Large intestine (tissue), 3 donors: ENCODE results near the gene STX1B. TPM values are rescaled to one million over a fixed set of nuclear protein-coding genes. Genes with fewer than 3 reads are reported as not detected.
"Not testable (repeated sequence)": the region's sequence is repeated elsewhere in the genome, so short reads cannot be mapped to it uniquely, and the experiment has no call there.

ENCODE experiments used
- DNase-seq, 2 donors: peaks; one replicate each; pipeline versions ENCODE4 v3.0.0 to v3.0.0-alpha.2; 2013
- H3K27ac ChIP-seq: one replicate; pipeline ENCODE4 v1.5.1; 2013; ENCODE audit warnings: low read length
- H3K27me3 ChIP-seq: 2 replicates; pipeline ENCODE4 v1.6.1; 2013; ENCODE audit warnings: low read length; ENCODE audit not compliant: control insufficient read depth, insufficient read depth
- H3K36me3 ChIP-seq: 2 replicates; pipeline ENCODE4 v1.6.1; 2013; ENCODE audit warnings: low read length; ENCODE audit not compliant: control insufficient read depth, insufficient read depth
- H3K4me1 ChIP-seq: one replicate; pipeline ENCODE4 v1.6.1; 2013; ENCODE audit warnings: low read length; ENCODE audit not compliant: control insufficient read depth, insufficient read depth
- H3K4me3 ChIP-seq: one replicate; pipeline ENCODE4 v1.5.1; 2013; ENCODE audit warnings: low read length
- H3K9me3 ChIP-seq: one replicate; pipeline ENCODE4 v1.6.1; 2013; ENCODE audit warnings: mild to moderate bottlenecking, low read depth, low read length, moderate library complexity; ENCODE audit not compliant: control insufficient read depth
- WGBS: methylation state at CpG from one replicate; pipeline ENCODE4 v1.1.5; 2013; ENCODE audit warnings: low lambda C conversion rate; ENCODE audit not compliant: insufficient coverage; 5-methylcytosine and 5-hydroxymethylcytosine counted together
- polyA plus RNA-seq: library from polyadenylated mRNA; unstranded; fragments of 120-200 nt; gene quantifications from one replicate; pipeline ENCODE4 v1.2.1, GENCODE V29; 2013

The STX1B gene
- polyA plus RNA-seq, 1 donor = 1.9 TPM

DNA sequence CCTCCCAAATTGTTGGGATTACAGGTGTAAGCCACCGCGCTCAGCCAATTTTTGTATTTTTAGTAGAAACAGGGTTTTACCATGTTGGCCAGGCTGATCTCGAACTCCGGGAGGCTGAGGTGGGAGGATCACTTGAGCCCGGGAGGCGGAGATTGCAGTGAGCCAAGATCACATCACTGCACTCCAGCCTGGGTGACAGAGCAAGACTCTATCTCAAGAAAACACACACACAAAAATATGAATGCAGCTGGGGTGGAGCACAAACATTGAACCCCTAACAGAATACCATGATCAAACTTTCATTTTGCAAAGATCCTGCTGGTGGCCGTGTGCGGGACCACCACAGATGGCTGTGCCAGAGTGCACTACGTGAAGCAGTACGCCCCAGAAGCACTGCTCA is 7.3 kb upstream of the STX1B start:
- not testable (repeated sequence) for H3K27me3 ChIP-seq, H3K36me3 ChIP-seq, H3K4me3 ChIP-seq, H3K4me1 ChIP-seq, DNase-seq, H3K27ac ChIP-seq, H3K9me3 ChIP-seq
- no CpG with 5 or more reads among the region's 10 CpGs for WGBS

DNA sequence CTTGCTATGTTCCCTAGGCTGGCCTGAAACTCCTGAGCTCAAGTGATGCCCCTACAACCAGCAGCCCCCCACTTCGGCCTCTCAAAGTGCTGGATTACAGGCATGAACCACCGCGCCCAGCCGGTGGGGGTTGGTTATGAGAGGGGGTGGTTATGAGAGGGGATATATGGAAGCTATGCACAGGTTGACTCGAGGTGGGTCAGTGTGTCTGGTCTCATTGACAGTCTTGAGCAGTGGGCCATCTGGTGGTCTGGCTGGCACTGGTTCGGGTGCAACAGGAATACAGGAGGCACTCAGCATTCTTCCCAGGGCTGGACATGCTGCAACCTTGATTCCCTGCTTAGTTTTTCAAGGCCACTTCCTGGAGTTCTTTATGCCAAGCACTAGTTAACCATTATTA is 5.6 kb upstream of the STX1B start:
- Histone ChIP-seq H3K27ac (no peak overlapping the region), H3K36me3 (no peaks in the 10 kb centered on the region), H3K9me3 (no peaks in the 10 kb centered on the region), H3K27me3 (peaks cover 15% of the 10 kb centered on the region), H3K4me1 (peaks cover 5% of the 10 kb centered on the region), H3K4me3 (no peak overlapping the region)
- no CpG with 5 or more reads among the region's 6 CpGs for WGBS
- DNase-seq = peak in 1 of 2 donors; percentile 25

DNA sequence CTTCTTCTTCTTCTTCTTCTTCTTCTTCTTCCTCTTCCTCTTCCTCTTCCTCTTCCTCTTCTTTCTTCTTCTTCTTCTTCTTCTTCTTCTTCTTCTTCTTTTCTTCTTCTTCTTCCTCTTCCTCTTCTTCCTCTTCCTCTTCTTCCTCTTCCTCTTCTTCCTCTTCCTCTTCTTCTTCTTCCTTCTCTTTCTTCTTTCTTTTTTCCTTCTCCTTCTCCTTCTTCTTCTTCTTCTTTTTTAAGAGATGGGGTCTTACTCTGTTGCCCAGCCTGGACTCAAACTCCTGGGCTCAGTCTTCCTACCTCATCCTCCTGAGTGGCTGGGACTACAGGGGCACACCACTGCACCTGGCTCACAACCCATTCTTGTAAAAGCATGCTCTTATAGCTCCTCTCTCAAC is 2.9 kb upstream of the STX1B start:
- not testable (repeated sequence) for H3K4me3 ChIP-seq, H3K36me3 ChIP-seq, H3K4me1 ChIP-seq, H3K27ac ChIP-seq, H3K9me3 ChIP-seq, DNase-seq
- H3K27me3 ChIP-seq = peaks cover 35% of the 10 kb centered on the region

DNA sequence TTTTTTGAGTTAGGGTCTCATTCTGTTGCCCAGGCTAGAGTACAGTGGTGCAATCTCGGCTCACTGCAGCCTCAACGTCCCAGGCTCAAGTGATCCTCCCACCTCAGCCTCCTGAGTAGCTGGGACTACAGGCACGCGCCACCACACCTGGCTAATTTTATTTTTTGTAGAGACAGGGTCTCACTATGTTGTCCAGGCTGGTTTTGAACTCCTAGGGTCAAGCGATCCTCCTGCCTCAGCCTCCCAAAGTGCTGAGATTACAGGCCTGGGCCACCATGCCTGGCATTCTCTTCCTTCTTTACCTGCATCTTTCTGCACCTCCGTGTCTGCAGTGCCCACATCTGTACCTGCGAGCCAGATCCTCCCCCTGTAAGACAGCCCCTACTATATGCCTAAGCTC is 1.4 kb upstream of the STX1B start:
- not testable (repeated sequence) for H3K27ac ChIP-seq, H3K9me3 ChIP-seq, DNase-seq, H3K4me3 ChIP-seq, H3K36me3 ChIP-seq, H3K4me1 ChIP-seq
- H3K27me3 ChIP-seq = peaks cover 50% of the 10 kb centered on the region
- WGBS = no CpG with 5 or more reads among the region's 7 CpGs

DNA sequence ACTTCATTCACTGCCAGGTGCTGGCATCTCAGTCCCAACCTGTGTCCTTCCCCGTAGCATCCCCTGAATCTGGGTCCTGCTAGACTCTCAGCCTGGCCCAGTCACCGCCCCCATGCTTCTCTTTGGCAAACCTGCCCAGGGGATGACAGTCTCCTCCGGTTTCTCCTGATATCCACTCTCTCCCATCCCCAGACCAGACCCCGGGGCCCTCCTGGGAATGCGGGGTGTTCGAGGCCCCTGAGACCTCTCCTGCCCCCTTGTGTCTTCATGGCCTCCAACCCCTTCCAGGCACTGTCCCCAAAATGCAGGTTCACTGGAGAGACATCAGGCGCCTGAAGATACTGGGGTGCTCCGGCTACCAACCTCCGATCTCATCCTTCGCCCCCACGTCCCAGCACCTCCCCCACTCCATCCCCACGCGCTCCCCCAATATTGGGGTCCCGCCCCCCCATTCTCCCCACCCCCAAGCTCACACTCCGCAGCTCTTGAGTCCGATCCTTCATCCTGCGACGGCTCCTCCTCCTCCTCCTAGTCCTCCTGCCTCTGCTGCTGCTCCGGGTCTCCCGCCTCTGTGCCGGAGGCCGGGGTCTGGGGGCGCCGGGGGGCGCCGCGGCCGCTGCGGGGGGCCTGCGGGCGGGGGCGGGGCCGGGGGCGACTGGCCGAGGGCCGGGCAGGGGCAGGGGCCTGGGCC is 399 bp downstream of the STX1B start:
- H3K27me3 ChIP-seq = peaks cover 61% of the 10 kb centered on the region
- H3K4me3 ChIP-seq = peak overlapping the region; percentile 0
- DNase-seq = no peak
- no peaks in the 10 kb centered on the region for H3K4me1 ChIP-seq
- no peak overlapping the region for H3K27ac ChIP-seq
- H3K9me3 ChIP-seq = no peaks in the 10 kb centered on the region
- H3K36me3 ChIP-seq = no peaks in the 10 kb centered on the region
- WGBS = no CpG with 5 or more reads among the region's 36 CpGs

DNA sequence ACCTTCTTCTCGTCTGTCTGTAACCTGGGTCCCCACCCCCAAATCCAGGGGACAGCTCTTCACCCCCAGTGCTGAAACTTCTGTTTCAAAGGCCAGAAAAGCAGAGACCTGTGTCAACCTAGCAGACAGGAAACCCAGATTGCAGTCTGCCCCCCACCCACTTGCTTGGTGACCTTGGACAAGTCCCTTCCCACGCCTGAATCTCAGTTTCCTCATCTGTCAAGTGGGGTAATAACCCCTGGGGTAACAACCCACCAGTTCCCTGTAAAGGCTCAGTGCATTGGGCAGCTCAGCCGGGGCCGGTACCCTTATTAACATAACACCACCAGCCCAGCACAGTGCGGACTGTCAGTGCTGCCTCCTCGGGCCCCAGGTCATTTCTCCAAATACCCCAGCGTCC is 1.3 kb downstream of the STX1B start:
- H3K27me3 ChIP-seq = peaks cover 61% of the 10 kb centered on the region
- H3K4me1 ChIP-seq = no peaks in the 10 kb centered on the region
- H3K36me3 ChIP-seq = no peaks in the 10 kb centered on the region
- WGBS = no CpG with 5 or more reads among the region's 7 CpGs
- no peak overlapping the region for H3K27ac ChIP-seq
- no peak overlapping the region for H3K4me3 ChIP-seq
- no peaks in the 10 kb centered on the region for H3K9me3 ChIP-seq
- DNase-seq = no peak

DNA sequence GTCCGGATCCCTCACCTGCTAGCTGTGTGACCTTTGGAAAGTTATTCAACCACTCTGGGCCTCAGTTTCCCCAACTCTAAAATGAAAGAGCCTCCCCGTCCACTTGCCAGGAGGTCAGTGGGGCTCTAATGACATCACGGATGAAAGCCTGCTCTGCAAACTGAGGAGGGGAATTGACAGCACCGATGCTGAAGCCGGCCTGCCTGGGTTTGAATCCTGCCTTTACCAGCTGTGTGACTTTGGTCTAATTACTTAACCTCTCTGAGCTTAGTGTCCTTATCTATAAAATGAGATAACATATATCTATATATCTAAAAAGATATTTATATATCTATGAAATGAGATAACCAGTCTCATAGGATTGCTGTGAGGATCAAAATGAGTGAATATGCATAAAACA is 1.9 kb downstream of the STX1B start:
- no peak for DNase-seq
- H3K4me1 ChIP-seq = no peaks in the 10 kb centered on the region
- no CpG with 5 or more reads among the region's 5 CpGs for WGBS
- H3K27ac ChIP-seq = no peak overlapping the region
- no peaks in the 10 kb centered on the region for H3K36me3 ChIP-seq
- H3K9me3 ChIP-seq = no peaks in the 10 kb centered on the region
- H3K27me3 ChIP-seq = peaks cover 61% of the 10 kb centered on the region
- H3K4me3 ChIP-seq = no peak overlapping the region

DNA sequence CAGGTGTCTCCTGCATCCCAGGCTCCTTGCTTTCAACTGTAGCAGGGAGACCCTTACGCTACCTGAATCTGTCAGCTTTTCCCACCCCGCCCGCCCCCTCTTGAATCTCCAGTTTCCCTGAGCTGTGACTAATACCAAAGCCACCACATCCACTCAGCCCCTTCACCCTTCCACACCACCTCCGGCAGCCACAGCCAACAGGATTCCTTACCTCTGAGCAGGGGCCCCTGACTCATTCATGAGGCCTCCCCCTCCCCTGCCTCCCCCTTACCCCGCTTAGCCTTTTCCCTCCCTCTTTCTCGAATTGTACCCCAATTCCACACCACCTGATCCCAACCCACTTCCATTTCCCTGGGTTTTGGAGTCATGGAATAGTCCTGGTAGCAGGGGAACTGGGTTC is 2.3 kb downstream of the STX1B start:
- no peak for DNase-seq
- H3K9me3 ChIP-seq = no peaks in the 10 kb centered on the region
- H3K4me3 ChIP-seq = no peak overlapping the region
- H3K36me3 ChIP-seq = no peaks in the 10 kb centered on the region
- H3K27me3 ChIP-seq = peaks cover 61% of the 10 kb centered on the region
- H3K4me1 ChIP-seq = no peaks in the 10 kb centered on the region
- no peak overlapping the region for H3K27ac ChIP-seq
- no CpG with 5 or more reads among the region's 6 CpGs for WGBS

DNA sequence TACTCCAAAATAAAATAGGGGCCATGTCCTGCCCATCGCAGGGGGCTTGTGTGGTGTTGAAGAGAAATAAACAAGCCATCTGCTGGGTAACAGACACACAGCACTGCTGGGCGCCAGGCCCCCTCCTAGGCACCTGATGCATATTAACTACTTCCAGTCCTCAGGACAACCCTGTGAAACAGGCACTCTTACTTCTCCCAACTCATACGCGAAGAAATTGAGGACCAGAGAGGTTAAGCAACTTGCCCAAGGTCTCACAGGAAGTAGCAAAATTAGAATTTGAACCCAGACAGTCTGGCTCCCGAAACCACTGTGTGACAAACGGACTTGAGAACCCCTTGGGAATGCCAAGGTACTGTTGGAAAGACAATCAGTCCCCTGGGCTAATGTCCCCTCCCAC is 2.8 kb downstream of the STX1B start:
- Histone ChIP-seq H3K36me3 (no peaks in the 10 kb centered on the region), H3K27ac (no peak overlapping the region), H3K9me3 (no peaks in the 10 kb centered on the region), H3K4me1 (no peaks in the 10 kb centered on the region), H3K4me3 (no peak overlapping the region), H3K27me3 (peaks cover 61% of the 10 kb centered on the region)
- WGBS = no CpG with 5 or more reads among the region's 6 CpGs
- DNase-seq = no peak

DNA sequence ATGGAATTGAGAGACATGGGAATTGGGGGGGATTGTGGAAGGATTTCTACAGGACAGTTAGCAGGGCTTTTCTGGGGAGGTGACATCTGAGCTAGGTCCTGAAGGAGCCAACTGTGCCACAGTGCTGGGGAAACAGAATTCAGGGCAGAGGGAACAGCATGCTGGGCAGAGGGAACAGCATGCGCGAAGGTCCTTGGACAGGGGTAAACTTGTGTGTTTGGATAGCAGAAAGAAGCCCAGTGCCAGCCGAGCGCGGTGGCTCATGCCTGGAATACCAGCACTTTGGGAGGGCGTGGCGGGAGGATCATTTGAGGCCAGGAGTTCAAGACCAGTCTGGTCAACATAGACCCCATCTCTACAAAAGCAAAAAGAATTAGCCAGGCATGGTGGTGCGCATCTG is 3.8 kb downstream of the STX1B start:
- no peak overlapping the region for H3K4me3 ChIP-seq
- WGBS = no CpG with 5 or more reads among the region's 8 CpGs
- peaks cover 3% of the 10 kb centered on the region for H3K4me1 ChIP-seq
- H3K36me3 ChIP-seq = no peaks in the 10 kb centered on the region
- no peak overlapping the region for H3K27ac ChIP-seq
- no peak for DNase-seq
- H3K9me3 ChIP-seq = no peaks in the 10 kb centered on the region
- peaks cover 55% of the 10 kb centered on the region for H3K27me3 ChIP-seq

DNA sequence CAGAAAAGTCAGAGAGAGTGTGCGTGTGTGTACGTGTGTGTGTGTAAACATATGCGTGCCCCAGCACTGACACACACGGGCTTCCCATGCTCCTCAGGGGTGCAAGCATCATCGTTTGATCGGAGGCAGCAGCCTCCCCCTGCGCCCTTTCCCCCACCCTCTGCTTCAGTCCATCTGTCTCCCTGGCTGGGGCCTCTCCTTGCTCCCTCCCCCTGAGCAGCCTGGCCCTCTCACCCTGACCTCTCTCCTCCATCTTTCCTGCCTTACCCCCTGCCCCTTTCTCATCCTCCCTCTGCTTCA is 4.4 kb downstream of the STX1B start:
- Histone ChIP-seq H3K36me3 (no peaks in the 10 kb centered on the region), H3K27me3 (peaks cover 50% of the 10 kb centered on the region), H3K27ac (no peak overlapping the region), H3K4me1 (peaks cover 5% of the 10 kb centered on the region), H3K9me3 (no peaks in the 10 kb centered on the region), H3K4me3 (no peak overlapping the region)
- DNase-seq = no peak
- WGBS = no CpG with 5 or more reads among the region's 7 CpGs
